Gastrocnemius medialis (tissue), 4 donors: ENCODE results near the gene IL36G. TPM values are rescaled to one million over a fixed set of nuclear protein-coding genes. Genes with fewer than 3 reads are reported as not detected.

Experiments
- ATAC-seq, 2 donors: fragments of 150-250 bp; one replicate each; pipeline ENCODE4 v1.9.1; 2016
- DNase-seq, 2 donors: peaks; one replicate each; pipeline ENCODE4 v3.0.0-alpha.2; 2019
- H3K27ac ChIP-seq, 4 donors: fragments of 200-600 bp; sonication (generic); 1 replicate in 1 of 4; 2 replicates in 3 of 4; pipeline ENCODE4 v1.5.1; 2016 to 2018; ENCODE audit warnings: mild to moderate bottlenecking in 2 of 4, moderate library complexity in 1 of 4
- H3K27me3 ChIP-seq, 3 donors: fragments of 200-600 bp; sonication (generic) in 2 of 3; 1 replicate in 1 of 3; 2 replicates in 2 of 3; pipeline versions ENCODE4 v1.5.1 to v1.6.0; 2016 to 2019; ENCODE audit warnings: mild to moderate bottlenecking in 1 of 3, moderate library complexity in 1 of 3
- H3K36me3 ChIP-seq, 2 donors: fragments of 200-600 bp; sonication (generic) in 1 of 2; one replicate each; pipeline ENCODE4 v1.5.1; 2017 to 2018
- H3K4me1 ChIP-seq, 2 donors: fragments of 200-600 bp; sonication (generic) in 1 of 2; one replicate each; pipeline ENCODE4 v1.5.1; 2016 to 2017; ENCODE audit warnings: mild to moderate bottlenecking in 2 of 2
- H3K4me3 ChIP-seq, 4 donors: fragments of 200-600 bp; sonication (generic) in 3 of 4; 1 replicate in 1 of 4; 2 replicates in 3 of 4; pipeline ENCODE4 v1.5.1; 2016 to 2019; ENCODE audit warnings: mild to moderate bottlenecking in 2 of 4
- H3K9me3 ChIP-seq, 3 donors: fragments of 200-600 bp; sonication (generic) in 2 of 3; 1 replicate in 1 of 3; 2 replicates in 2 of 3; pipeline ENCODE4 v1.5.1; 2016 to 2019
- POLR2A ChIP-seq, 2 donors: fragments of 450-650 bp; IDR thresholded peaks; one replicate each; pipeline ENCODE4 v1.6.1; 2017; ENCODE audit warnings: antibody characterized with exemption in 2 of 2, mild to moderate bottlenecking in 2 of 2, moderate library complexity in 2 of 2
- in situ Hi-C, 4 donors: fragments of 200-750 bp; cut with MboI; loops; one replicate each; pipeline versions ENCODE4 v1.15.0 to v1.8.0; 2017; ENCODE audit warnings: low sequenced_read_pairs in 4 of 4
- intact Hi-C: fragments of 100-400 bp; cut with DNase I; formaldehyde crosslinking; loops from one replicate; pipeline ENCODE4 v1.15.1; 2023; ENCODE audit warnings: low total_unique reads
- total RNA-seq, 4 donors: library from RNA; depleted of rRNA; stranded (reverse); fragments of >200 nt; gene quantifications; one replicate each; pipeline versions ENCODE4 v1.1.0 to v1.2.3, GENCODE V29; 2016
- TF ChIP-seq, protein P1 (sequence below), 5 experiments: fragments of 450-650 bp in 3 of 5; fragments of 200-600 bp in 2 of 5; sonication (generic) in 2 of 5; IDR thresholded peaks in 4 of 5; conservative IDR thresholded peaks in 1 of 5; 1 replicate in 4 of 5; 2 replicates in 1 of 5; pipeline ENCODE4 v1.5.1; 2016 to 2019; ENCODE audit warnings: antibody characterized with exemption in 5 of 5, mild to moderate bottlenecking in 3 of 5, moderate library complexity in 3 of 5

The IL36G gene
- total RNA-seq, 4 donors from 2014 or later, result not detected

DNA sequence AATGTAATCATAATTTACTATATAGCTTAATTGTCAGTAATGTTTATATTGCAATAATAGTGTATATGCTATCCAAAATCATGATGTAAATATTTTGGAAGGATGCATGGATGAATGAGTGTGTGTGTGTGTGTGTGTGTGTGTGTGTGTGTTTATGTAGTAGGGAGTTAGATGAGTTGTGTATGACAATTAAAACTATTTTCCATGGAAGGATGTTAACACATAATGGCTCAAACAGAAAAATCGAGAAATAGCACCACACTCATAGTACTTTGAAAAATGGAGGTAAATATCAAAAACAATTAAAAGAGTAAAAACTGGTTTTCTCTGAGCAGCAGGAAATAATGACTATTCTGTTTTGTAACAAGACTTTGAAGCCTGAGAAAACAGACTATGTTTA is 19.3 kb downstream of the IL36G start:
- Histone ChIP-seq H3K9me3 (peaks cover 0 to 6% (median 0%) of the 10 kb centered on the region in 3 donors), H3K4me1 (no peaks in the 10 kb centered on the region), H3K4me3 (no peak overlapping the region), H3K36me3 (no peaks in the 10 kb centered on the region), H3K27me3 (no peaks in the 10 kb centered on the region), H3K27ac (no peak overlapping the region)
- ATAC-seq, result no peak
- TF ChIP-seq, protein P1, sequence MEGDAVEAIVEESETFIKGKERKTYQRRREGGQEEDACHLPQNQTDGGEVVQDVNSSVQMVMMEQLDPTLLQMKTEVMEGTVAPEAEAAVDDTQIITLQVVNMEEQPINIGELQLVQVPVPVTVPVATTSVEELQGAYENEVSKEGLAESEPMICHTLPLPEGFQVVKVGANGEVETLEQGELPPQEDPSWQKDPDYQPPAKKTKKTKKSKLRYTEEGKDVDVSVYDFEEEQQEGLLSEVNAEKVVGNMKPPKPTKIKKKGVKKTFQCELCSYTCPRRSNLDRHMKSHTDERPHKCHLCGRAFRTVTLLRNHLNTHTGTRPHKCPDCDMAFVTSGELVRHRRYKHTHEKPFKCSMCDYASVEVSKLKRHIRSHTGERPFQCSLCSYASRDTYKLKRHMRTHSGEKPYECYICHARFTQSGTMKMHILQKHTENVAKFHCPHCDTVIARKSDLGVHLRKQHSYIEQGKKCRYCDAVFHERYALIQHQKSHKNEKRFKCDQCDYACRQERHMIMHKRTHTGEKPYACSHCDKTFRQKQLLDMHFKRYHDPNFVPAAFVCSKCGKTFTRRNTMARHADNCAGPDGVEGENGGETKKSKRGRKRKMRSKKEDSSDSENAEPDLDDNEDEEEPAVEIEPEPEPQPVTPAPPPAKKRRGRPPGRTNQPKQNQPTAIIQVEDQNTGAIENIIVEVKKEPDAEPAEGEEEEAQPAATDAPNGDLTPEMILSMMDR (IDR thresholded peaks at IDR 0.05 in 4 of 5, conservative IDR thresholded peaks at IDR 0.05 in 1 of 5), result no peak
- TF ChIP-seq POLR2A (IDR thresholded peaks at IDR 0.05), result no peak
- in situ Hi-C loops, result no loop called here
- intact Hi-C loops, result no loop called here
- DNase-seq, result no peak

DNA sequence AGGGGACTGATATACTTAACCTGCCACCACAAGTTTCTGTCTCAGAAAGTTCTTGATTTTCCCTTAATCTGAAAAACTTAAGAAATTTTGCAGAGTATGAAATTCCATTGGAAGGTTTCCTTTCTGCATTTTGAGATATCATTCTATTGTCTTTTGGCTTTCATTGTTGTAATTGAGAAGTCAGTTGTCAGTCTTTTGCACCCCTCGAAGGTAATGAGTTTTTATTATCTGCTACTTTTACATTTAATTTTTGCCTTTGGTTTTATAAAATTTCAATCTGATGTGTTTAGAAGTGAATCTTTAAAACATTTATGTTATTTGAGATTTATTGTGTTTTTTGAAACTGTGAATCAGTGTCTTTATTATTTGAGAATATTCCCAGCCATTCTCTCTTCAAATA is 22.6 kb downstream of the IL36G start:
- TF ChIP-seq, protein P1 (IDR thresholded peaks at IDR 0.05 in 4 of 5, conservative IDR thresholded peaks at IDR 0.05 in 1 of 5), result no peak
- no peak for TF ChIP-seq POLR2A (IDR thresholded peaks at IDR 0.05)
- ATAC-seq, result no peak

DNA sequence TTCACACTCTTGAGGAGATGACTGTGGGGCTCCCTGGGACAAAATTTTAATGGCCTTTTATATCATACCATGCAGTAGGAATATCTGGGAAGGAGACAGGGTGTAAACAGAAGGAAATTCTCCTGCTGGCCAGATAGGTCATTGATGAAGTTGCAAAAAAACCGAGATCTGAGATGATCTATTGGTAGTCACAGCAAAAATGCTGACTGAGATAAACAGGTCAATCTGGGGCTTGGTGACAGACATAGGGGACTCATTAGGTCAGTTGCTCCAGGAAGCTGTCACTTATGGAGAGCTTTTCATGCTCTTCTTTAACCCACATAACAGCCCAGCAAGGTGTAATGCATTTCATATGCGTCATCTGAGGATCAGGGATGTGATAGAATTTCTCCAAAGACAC is 24.9 kb downstream of the IL36G start:
- in situ Hi-C loops, result no loop called here
- intact Hi-C loops, result no loop called here
- Histone ChIP-seq H3K9me3 (no peaks in the 10 kb centered on the region), H3K27ac (no peak overlapping the region), H3K4me3 (no peak overlapping the region), H3K36me3 (no peaks in the 10 kb centered on the region), H3K27me3 (no peaks in the 10 kb centered on the region), H3K4me1 (no peaks in the 10 kb centered on the region)
- ATAC-seq (no peak), DNase-seq (no peak)
- TF ChIP-seq, protein P1 (IDR thresholded peaks at IDR 0.05 in 4 of 5, conservative IDR thresholded peaks at IDR 0.05 in 1 of 5), result no peak
- TF ChIP-seq POLR2A (IDR thresholded peaks at IDR 0.05), result no peak

More for the DNA sequence above, 22.6 kb downstream of the IL36G start:
- no peaks in the 10 kb centered on the region for H3K9me3 ChIP-seq
- no peaks in the 10 kb centered on the region for H3K36me3 ChIP-seq
- no peak overlapping the region for H3K4me3 ChIP-seq
- no peak overlapping the region for H3K27ac ChIP-seq
- intact Hi-C loops (no loop called here), in situ Hi-C loops (no loop called here)
- no peak for DNase-seq
- H3K4me1 ChIP-seq, result no peaks in the 10 kb centered on the region
- no peaks in the 10 kb centered on the region for H3K27me3 ChIP-seq

DNA sequence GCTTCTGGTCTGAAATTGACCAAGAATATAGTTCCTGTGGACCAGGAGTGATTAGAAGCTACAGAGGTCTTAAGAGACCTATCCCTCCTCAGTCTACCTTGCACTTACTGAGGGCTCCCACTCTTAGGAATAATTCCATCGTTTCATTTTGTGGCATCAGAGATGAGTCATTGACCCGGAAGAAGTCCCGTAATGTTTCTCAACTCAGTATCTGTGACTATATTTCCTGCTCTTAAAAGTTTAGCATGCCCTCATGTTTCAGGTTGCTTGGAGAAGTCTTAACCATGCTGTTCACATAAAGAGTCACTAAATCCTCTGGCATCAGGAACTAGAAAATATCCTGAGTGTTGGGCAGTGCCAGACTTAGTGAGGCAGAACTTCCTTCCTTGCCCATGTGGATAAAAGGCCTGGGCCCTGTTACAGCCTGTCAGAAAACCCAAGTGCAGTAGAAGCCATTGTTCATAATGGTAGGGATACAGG is 27.3 kb downstream of the IL36G start, which contains the start of gene IL36A:
Gene IL36A, plus strand, starts transcription at position 430 of the 480 bp plus-strand sequence. CDS start 413 bp downstream, outside the sequence.
- H3K36me3 ChIP-seq, result no peaks in the 10 kb centered on the region
- no peak within 1 kb of the TSS for H3K4me3 ChIP-seq
- H3K9me3 ChIP-seq, result no peaks in the 10 kb centered on the region
- intact Hi-C loops (no loop called here), in situ Hi-C loops (no loop called here)
- H3K27me3 ChIP-seq, result no peaks in the 10 kb centered on the region
- no peak for DNase-seq
- no peaks in the 10 kb centered on the region for H3K4me1 ChIP-seq
- no peak for TF ChIP-seq POLR2A (IDR thresholded peaks at IDR 0.05)
- TF ChIP-seq, protein P1 (IDR thresholded peaks at IDR 0.05 in 4 of 5, conservative IDR thresholded peaks at IDR 0.05 in 1 of 5), result no peak
- ATAC-seq, result no peak
- no peak within 1 kb of the TSS for H3K27ac ChIP-seq

DNA sequence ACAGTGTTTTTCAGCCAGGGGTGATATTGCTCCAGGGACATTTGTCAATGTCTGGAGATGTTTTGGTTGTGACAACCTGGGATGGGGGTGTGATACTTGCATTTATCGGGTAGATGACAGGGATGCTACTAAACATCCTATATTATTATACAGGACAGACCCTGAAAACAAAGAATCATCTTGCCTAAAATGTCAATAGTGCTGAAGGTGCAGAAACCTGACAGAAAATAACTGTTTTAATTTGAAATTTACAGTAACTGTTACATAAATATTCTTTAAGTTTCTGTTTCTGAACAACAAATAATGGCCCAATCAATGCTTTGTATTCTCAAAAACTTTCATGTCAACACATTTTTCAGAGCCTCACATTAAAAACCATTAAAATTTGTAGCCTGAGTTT is 29.4 kb downstream of the IL36G start:
- no peaks in the 10 kb centered on the region for H3K36me3 ChIP-seq
- intact Hi-C loops (no loop called here), in situ Hi-C loops (no loop called here)
- no peaks in the 10 kb centered on the region for H3K27me3 ChIP-seq
- no peak overlapping the region for H3K4me3 ChIP-seq
- ATAC-seq, result no peak
- no peaks in the 10 kb centered on the region for H3K4me1 ChIP-seq
- DNase-seq, result no peak
- no peak for TF ChIP-seq POLR2A (IDR thresholded peaks at IDR 0.05)
- TF ChIP-seq, protein P1 (IDR thresholded peaks at IDR 0.05 in 4 of 5, conservative IDR thresholded peaks at IDR 0.05 in 1 of 5), result no peak
- H3K9me3 ChIP-seq, result no peaks in the 10 kb centered on the region
- H3K27ac ChIP-seq, result no peak overlapping the region
